PC-3 (cell line): Measurements from ENCODE around the gene ZFP92. TPM values are rescaled to one million over a fixed set of nuclear protein-coding genes. Genes with fewer than 3 reads are reported as not detected.
"Not testable (repeated sequence)": the region's sequence is repeated elsewhere in the genome, so short reads cannot be mapped to it uniquely, and the experiment has no call there.

ENCODE experiments used
- ATAC-seq: fragments of 200-7000 bp; cut with Tn5 transposase; 2 replicates; pipeline ENCODE4 v1.9.1; 2020; ENCODE audit warnings: mild to moderate bottlenecking, moderate library complexity
- BruUV-seq: library from RNA; stranded (reverse); fragments of 400-500 nt; replicated peaks from 2 replicates; lab custom pipeline; 2021; lab: Mats Ljungman, UMichigan
- CTCF ChIA-PET: fragments of 300-600 bp; sonication (Branson Sonifier 250); formaldehyde crosslinking; loops from one replicate; lab custom pipeline; 2022; ENCODE audit warnings: antibody characterized with exemption; lab: Charles Lee
- POLR2A ChIA-PET: fragments of 300-600 bp; sonication (Branson Sonifier 250); formaldehyde crosslinking; loops from one replicate; lab custom pipeline; 2022; ENCODE audit warnings: antibody characterized with exemption; ENCODE audit not compliant: unreplicated experiment; lab: Charles Lee
- DNase-seq: peaks from one replicate; pipeline ENCODE4 v3.0.0-alpha.2; 2015
- H2AFZ ChIP-seq: fragments of 300-600 bp; sonication (generic); 2 replicates; pipeline ENCODE4 v1.6.0; 2016; ENCODE audit warnings: antibody characterized with exemption, low read length
- H3F3A ChIP-seq: fragments of 300-600 bp; sonication (generic); one replicate; pipeline ENCODE4 v1.6.0; 2017; ENCODE audit warnings: antibody characterized with exemption, low read length, control low read depth, mild to moderate bottlenecking; ENCODE audit not compliant: unreplicated experiment
- H3K27ac ChIP-seq: fragments of 300-600 bp; sonication (generic); 2 replicates; pipeline ENCODE4 v1.5.1; 2016; ENCODE audit warnings: mild to moderate bottlenecking, low read length
- H3K27me3 ChIP-seq: fragments of 300-600 bp; sonication (generic); 2 replicates; pipeline ENCODE4 v1.6.1; 2016; ENCODE audit warnings: low read length, mixed read lengths
- H3K36me3 ChIP-seq: fragments of 300-600 bp; sonication (generic); 2 replicates; pipeline ENCODE4 v1.6.1; 2016; ENCODE audit warnings: low read depth, mixed run types, low read length, mixed read lengths
- H3K4me1 ChIP-seq: fragments of 300-600 bp; sonication (generic); 2 replicates; pipeline ENCODE4 v1.5.1; 2016; ENCODE audit warnings: low read length; ENCODE audit not compliant: insufficient read depth
- H3K4me2 ChIP-seq: fragments of 300-600 bp; sonication (generic); 2 replicates; pipeline ENCODE4 v1.6.0; 2016; ENCODE audit warnings: low read length
- H3K4me3 ChIP-seq: fragments of 300-600 bp; sonication (generic); 2 replicates; pipeline ENCODE4 v1.5.1; 2016; ENCODE audit warnings: mild to moderate bottlenecking, low read length, mixed read lengths
- H3K79me2 ChIP-seq: fragments of 300-600 bp; sonication (generic); 2 replicates; pipeline ENCODE4 v1.6.1; 2017; ENCODE audit warnings: low read length, mixed read lengths
- H3K9ac ChIP-seq: fragments of 300-600 bp; sonication (generic); 2 replicates; pipeline ENCODE4 v1.6.0; 2016; ENCODE audit warnings: mild to moderate bottlenecking, low read length
- H3K9me2 ChIP-seq: fragments of 300-600 bp; sonication (generic); replicated peaks from 2 replicates; pipeline ENCODE4 v1.6.1; 2016; ENCODE audit warnings: mixed run types, low read length, mixed read lengths
- H3K9me3 ChIP-seq: fragments of 300-600 bp; sonication (generic); 2 replicates; pipeline ENCODE4 v1.6.1; 2016; ENCODE audit warnings: low read length, mixed read lengths
- H4K20me1 ChIP-seq: fragments of 300-600 bp; sonication (generic); 2 replicates; pipeline ENCODE4 v1.6.1; 2016; ENCODE audit warnings: low read length, mixed read lengths
- EZH2 ChIP-seq: fragments of 300-600 bp; sonication (generic); IDR thresholded peaks from one replicate; pipeline ENCODE4 v1.6.1; 2017; ENCODE audit warnings: antibody characterized with exemption, mild to moderate bottlenecking, low read length; ENCODE audit not compliant: unreplicated experiment
- EZH2phosphoT487 ChIP-seq: fragments of 300-600 bp; sonication (generic); IDR thresholded peaks from 2 replicates; pipeline ENCODE4 v1.6.1; 2018; ENCODE audit warnings: mild to moderate bottlenecking, antibody characterized with exemption, low read length, borderline replicate concordance
- intact Hi-C: fragments of 100-400 bp; cut with micrococcal nuclease; formaldehyde crosslinking; loops from 2 replicates; pipeline ENCODE4 v1.9.0; 2023
- total RNA-seq: library from RNA; depleted of rRNA; stranded (reverse); fragments of >200 nt; gene quantifications from 2 replicates; pipeline ENCODE4 v1.2.3, GENCODE V29; 2014
- TF ChIP-seq, protein P1 (sequence below): fragments of 300-600 bp; sonication (generic); conservative IDR thresholded peaks from 2 replicates; pipeline ENCODE4 v1.5.1; 2017; ENCODE audit warnings: antibody characterized with exemption, low read depth, mild to moderate bottlenecking, low read length

The ZFP92 gene
- total RNA-seq, 1 experiment from 2014 or later, result not detected

DNA sequence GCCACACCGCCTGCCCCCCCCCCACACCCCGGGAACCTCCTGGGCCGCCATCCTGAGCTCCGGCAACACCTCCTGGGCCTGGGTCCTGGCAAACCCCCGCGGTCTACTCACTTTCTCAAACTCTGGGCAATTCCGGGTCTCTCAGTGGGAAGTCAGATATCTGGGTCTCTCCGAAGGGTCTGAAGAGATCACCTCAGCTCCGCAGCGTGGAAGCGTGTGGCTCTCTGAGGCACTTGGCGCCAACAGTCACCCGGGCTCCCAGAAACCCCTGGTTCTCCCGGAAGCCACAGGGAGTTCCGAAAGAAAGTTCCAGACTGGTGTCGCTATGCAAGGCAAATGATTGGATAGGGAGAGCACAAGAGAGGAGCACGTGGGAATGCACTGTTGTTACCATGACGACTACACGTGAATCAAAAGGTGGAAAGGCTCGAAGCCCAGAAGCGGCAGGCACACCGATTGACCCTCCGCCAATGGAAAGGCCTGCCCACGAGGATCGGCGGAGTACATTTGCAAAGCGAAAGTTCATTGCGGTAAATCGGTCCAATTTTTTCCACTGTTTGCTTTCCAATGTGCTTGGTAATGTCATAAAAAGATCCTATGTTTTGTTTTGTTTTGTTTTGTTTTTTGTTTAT is 10.0 kb upstream of the ZFP92 start, which contains the start of gene PNMA6E:
TSS of gene PNMA6E (minus strand) at position 218 of the 632 bp plus-strand sequence. CDS start 2,501 bp downstream, outside the sequence.
- Histone ChIP-seq H3K36me3 (no peaks in the 10 kb centered on the region), H3F3A (no peaks in the 10 kb centered on the region), H3K4me1 (no peaks in the 10 kb centered on the region), H3K9me2 (no peaks in the 10 kb centered on the region), H3K79me2 (no peaks in the 10 kb centered on the region), H4K20me1 (no peaks in the 10 kb centered on the region), H3K9ac (no peak within 1 kb of the TSS), H3K4me2 (no peak within 1 kb of the TSS), H3K4me3 (no peak within 1 kb of the TSS), H3K9me3 (no peaks in the 10 kb centered on the region), H2AFZ (no peak within 1 kb of the TSS), H3K27me3 (peaks cover 28% of the 10 kb centered on the region), H3K27ac (no peak within 1 kb of the TSS)
- ChIA-PET POLR2A (no interaction called here), CTCF (no interaction called here)
- DNase-seq, result no peak
- TF ChIP-seq, protein P1, sequence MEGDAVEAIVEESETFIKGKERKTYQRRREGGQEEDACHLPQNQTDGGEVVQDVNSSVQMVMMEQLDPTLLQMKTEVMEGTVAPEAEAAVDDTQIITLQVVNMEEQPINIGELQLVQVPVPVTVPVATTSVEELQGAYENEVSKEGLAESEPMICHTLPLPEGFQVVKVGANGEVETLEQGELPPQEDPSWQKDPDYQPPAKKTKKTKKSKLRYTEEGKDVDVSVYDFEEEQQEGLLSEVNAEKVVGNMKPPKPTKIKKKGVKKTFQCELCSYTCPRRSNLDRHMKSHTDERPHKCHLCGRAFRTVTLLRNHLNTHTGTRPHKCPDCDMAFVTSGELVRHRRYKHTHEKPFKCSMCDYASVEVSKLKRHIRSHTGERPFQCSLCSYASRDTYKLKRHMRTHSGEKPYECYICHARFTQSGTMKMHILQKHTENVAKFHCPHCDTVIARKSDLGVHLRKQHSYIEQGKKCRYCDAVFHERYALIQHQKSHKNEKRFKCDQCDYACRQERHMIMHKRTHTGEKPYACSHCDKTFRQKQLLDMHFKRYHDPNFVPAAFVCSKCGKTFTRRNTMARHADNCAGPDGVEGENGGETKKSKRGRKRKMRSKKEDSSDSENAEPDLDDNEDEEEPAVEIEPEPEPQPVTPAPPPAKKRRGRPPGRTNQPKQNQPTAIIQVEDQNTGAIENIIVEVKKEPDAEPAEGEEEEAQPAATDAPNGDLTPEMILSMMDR, result no peak
- no peak for TF ChIP-seq EZH2phosphoT487
- TF ChIP-seq EZH2, result no peak
- no peak for ATAC-seq
- intact Hi-C loops, result no loop called here
- BruUV-seq, result no TSS peak

DNA sequence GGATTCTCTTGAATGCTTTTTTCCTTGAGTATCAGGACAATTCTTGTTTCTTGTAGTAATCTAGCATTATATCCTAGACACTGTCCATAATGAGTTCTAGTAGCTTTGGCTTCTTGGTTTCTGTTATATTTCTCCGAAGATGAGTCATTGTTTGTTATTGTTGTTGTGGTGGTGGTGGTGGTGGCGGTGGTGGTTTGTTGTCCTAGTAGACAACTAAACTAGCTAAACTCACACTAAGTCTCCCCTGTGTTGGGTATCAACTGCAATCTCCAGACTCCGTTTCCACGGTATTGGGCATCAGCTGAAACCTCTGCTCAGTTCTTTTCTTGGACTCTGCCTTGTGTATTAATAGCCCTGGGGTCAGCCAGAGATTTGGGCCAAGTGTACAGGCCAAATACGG is 6.9 kb upstream of the ZFP92 start:
- H3K4me2 ChIP-seq, H4K20me1 ChIP-seq, DNase-seq, H3K4me1 ChIP-seq, H3K9me2 ChIP-seq, POLR2A ChIA-PET, H3K4me3 ChIP-seq, H3K27ac ChIP-seq, intact Hi-C loops, H3K9me3 ChIP-seq, H2AFZ ChIP-seq, BruUV-seq, H3F3A ChIP-seq, H3K36me3 ChIP-seq, CTCF ChIA-PET, ATAC-seq, H3K9ac ChIP-seq, H3K79me2 ChIP-seq: not testable (repeated sequence)
- H3K27me3 ChIP-seq, result peaks cover 30% of the 10 kb centered on the region

DNA sequence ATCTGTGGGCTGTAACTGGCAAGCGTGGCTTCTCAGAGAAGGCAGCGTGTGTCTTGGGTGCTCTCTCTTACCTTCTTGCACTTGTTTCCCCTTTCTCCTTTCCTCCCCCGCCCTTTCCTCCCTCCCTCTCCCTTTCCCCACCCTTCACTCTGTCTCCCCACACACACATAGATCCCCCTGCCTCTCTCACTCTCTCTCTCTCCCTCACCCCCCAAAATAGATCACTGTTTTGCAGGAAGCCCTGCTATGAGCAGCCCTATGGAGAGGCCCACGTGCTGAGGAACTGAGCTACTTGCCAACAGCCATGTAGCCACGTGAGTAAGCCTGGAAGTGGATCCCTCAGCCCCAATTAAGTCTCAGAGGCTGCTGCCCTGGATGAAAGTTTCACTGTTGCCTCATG is 5.8 kb upstream of the ZFP92 start:
- no peak for ATAC-seq
- Histone ChIP-seq H3K27me3 (peaks cover 24% of the 10 kb centered on the region), H4K20me1 (no peaks in the 10 kb centered on the region), H3K27ac (no peak overlapping the region), H3K9me2 (no peaks in the 10 kb centered on the region), H3F3A (no peaks in the 10 kb centered on the region), H3K9ac (no peak overlapping the region), H3K4me2 (no peak overlapping the region), H3K4me1 (no peaks in the 10 kb centered on the region), H3K36me3 (no peaks in the 10 kb centered on the region), H3K79me2 (no peaks in the 10 kb centered on the region), H3K4me3 (no peak overlapping the region), H2AFZ (no peak overlapping the region), H3K9me3 (no peaks in the 10 kb centered on the region)
- POLR2A ChIA-PET, result no interaction called here
- BruUV-seq, result no TSS peak
- CTCF ChIA-PET, result no interaction called here
- no peak for DNase-seq
- no peak for TF ChIP-seq EZH2phosphoT487
- TF ChIP-seq, protein P1, result no peak
- no peak for TF ChIP-seq EZH2
- intact Hi-C loops, result no loop called here
